Smooth muscle cell (in vitro differentiated cells): Measurements from ENCODE around the gene SLC10A6. TPM values are rescaled to one million over a fixed set of nuclear protein-coding genes. Genes with fewer than 3 reads are reported as not detected.
A peak's percentile ranks its signal among the peaks of the same experiment; 100 is the strongest.

ENCODE experiments used
- DNase-seq: peaks from one replicate; lab custom pipeline; 2025; ENCODE audit not compliant: unreplicated experiment; lab: John Stamatoyannopoulos, UW
- H2AFZ ChIP-seq: fragments of 200-600 bp; sonication (generic); 2 replicates; pipeline ENCODE4 v1.6.0; 2016; ENCODE audit warnings: antibody characterized with exemption, low read depth, mild to moderate bottlenecking
- H3F3A ChIP-seq: fragments of 200-600 bp; sonication (generic); 2 replicates; pipeline ENCODE4 v1.6.0; 2017; ENCODE audit warnings: antibody characterized with exemption, low read depth
- H3K27ac ChIP-seq: fragments of 200-600 bp; sonication (generic); 2 replicates; pipeline ENCODE4 v1.5.1; 2016; ENCODE audit warnings: low read depth, mild to moderate bottlenecking
- H3K27me3 ChIP-seq: fragments of 200-600 bp; sonication (generic); 2 replicates; pipeline ENCODE4 v1.6.1; 2016; ENCODE audit warnings: low read depth, mild to moderate bottlenecking
- H3K36me3 ChIP-seq: fragments of 200-600 bp; sonication (generic); 2 replicates; pipeline ENCODE4 v1.5.1; 2016; ENCODE audit warnings: low read depth
- H3K4me1 ChIP-seq: fragments of 200-600 bp; sonication (generic); 2 replicates; pipeline ENCODE4 v1.5.1; 2016; ENCODE audit warnings: low read depth
- H3K4me2 ChIP-seq: fragments of 200-600 bp; sonication (generic); 2 replicates; pipeline ENCODE4 v1.6.0; 2016; ENCODE audit warnings: mild to moderate bottlenecking
- H3K4me3 ChIP-seq: fragments of 200-600 bp; sonication (generic); 2 replicates; pipeline ENCODE4 v1.5.1; 2016; ENCODE audit warnings: mild to moderate bottlenecking
- H3K79me2 ChIP-seq: fragments of 200-600 bp; sonication (generic); 2 replicates; pipeline ENCODE4 v1.6.0; 2016; ENCODE audit warnings: low read depth, mild to moderate bottlenecking
- H3K9ac ChIP-seq: fragments of 200-600 bp; sonication (generic); 2 replicates; pipeline ENCODE4 v1.6.0; 2016; ENCODE audit warnings: low read depth
- H3K9me3 ChIP-seq: fragments of 200-600 bp; sonication (generic); replicated peaks from 2 replicates; pipeline ENCODE4 v1.5.1; 2016; ENCODE audit warnings: low read depth
- H4K20me1 ChIP-seq: fragments of 200-600 bp; sonication (generic); 2 replicates; pipeline ENCODE4 v1.6.0; 2016; ENCODE audit warnings: low read depth
- CTCF ChIP-seq: fragments of 200-600 bp; sonication (generic); IDR thresholded peaks from 2 replicates; pipeline ENCODE4 v1.5.1; 2017; ENCODE audit warnings: borderline replicate concordance, mild to moderate bottlenecking, antibody characterized with exemption; ENCODE audit not compliant: insufficient read depth, poor library complexity, severe bottlenecking
- WGBS: methylation state at CpG from one replicate; pipeline ENCODE4 v1.1.7; 2016; ENCODE audit warnings: low lambda C conversion rate; 5-methylcytosine and 5-hydroxymethylcytosine counted together
- polyA plus RNA-seq: library from polyadenylated mRNA; unstranded; fragments of >200 nt; fragmentation: Nextera tagmentation; extraction: Ambion mirVana; gene quantifications from 2 replicates; pipeline ENCODE4 v1.2.1, GENCODE V29; 2016
- total RNA-seq: library from RNA; depleted of rRNA; stranded (reverse); fragments of >200 nt; gene quantifications from 2 replicates; pipeline ENCODE4 v1.2.3, GENCODE V29; 2014

Gene SLC10A6
- total and polyA plus RNA-seq, 2 experiments from 2014 or later: 1.4 TPM; not detected in 1

GRCh38 chr4:86791126-86791525, 58.1 kb downstream of the SLC10A6 start:
- Histone ChIP-seq H3K27me3 (no peaks in the 10 kb centered on the region), H3K4me1 (no peaks in the 10 kb centered on the region), H3K4me3 (no peak overlapping the region), H3K9ac (no peak overlapping the region), H3K36me3 (peaks cover 31% of the 10 kb centered on the region), H3K79me2 (no peaks in the 10 kb centered on the region), H2AFZ (no peak overlapping the region), H4K20me1 (no peaks in the 10 kb centered on the region), H3K4me2 (no peak overlapping the region), H3K9me3 (no peaks in the 10 kb centered on the region), H3F3A (no peaks in the 10 kb centered on the region), H3K27ac (no peak overlapping the region)
- 95% methylated on average over 8 of the region's 8 CpGs for WGBS
- no peak for DNase-seq
- no peak for TF ChIP-seq CTCF

GRCh38 chr4:86788826-86789225, 60.4 kb downstream of the SLC10A6 start:
- DNase-seq: no peak
- Histone ChIP-seq H3K27me3 (no peaks in the 10 kb centered on the region), H3K4me2 (no peak overlapping the region), H3K4me1 (no peaks in the 10 kb centered on the region), H3K79me2 (no peaks in the 10 kb centered on the region), H3F3A (no peaks in the 10 kb centered on the region), H3K27ac (no peak overlapping the region), H4K20me1 (no peaks in the 10 kb centered on the region), H2AFZ (no peak overlapping the region), H3K9me3 (no peaks in the 10 kb centered on the region), H3K9ac (no peak overlapping the region), H3K4me3 (no peak overlapping the region), H3K36me3 (peaks cover 39% of the 10 kb centered on the region)
- TF ChIP-seq CTCF: no peak
- 44% methylated on average over 2 of the region's 2 CpGs for WGBS

- peak overlapping the region; percentile 89 for H3K27ac ChIP-seq
- H3F3A ChIP-seq: peaks cover 7% of the 10 kb centered on the region
- H3K27me3 ChIP-seq: no peaks in the 10 kb centered on the region
- H3K9me3 ChIP-seq: no peaks in the 10 kb centered on the region
- peak overlapping the region; percentile 61 for H3K4me2 ChIP-seq
- H3K79me2 ChIP-seq: no peaks in the 10 kb centered on the region
- H3K36me3 ChIP-seq: peaks cover 4% of the 10 kb centered on the region
- peak overlapping the region; percentile 69 for H3K9ac ChIP-seq
- H3K4me1 ChIP-seq: peaks cover 11% of the 10 kb centered on the region
- TF ChIP-seq CTCF: no peak
- H3K4me3 ChIP-seq: no peak overlapping the region
- DNase-seq: no peak
- 18% methylated on average over 4 of the region's 4 CpGs for WGBS
- H2AFZ ChIP-seq: no peak overlapping the region
- no peaks in the 10 kb centered on the region for H4K20me1 ChIP-seq
These were observed 71.0 kb downstream of the SLC10A6 start for GRCh38 chr4:86778175-86778574.

- no peaks in the 10 kb centered on the region for H3K9me3 ChIP-seq
- no peak overlapping the region for H3K4me2 ChIP-seq
- H3K27me3 ChIP-seq: no peaks in the 10 kb centered on the region
- no peak overlapping the region for H2AFZ ChIP-seq
- H3F3A ChIP-seq: peaks cover 11% of the 10 kb centered on the region
- H3K27ac ChIP-seq: peak overlapping the region; percentile 76
- H3K4me3 ChIP-seq: no peak overlapping the region
- no peak for TF ChIP-seq CTCF
- peaks cover 11% of the 10 kb centered on the region for H3K4me1 ChIP-seq
- H3K79me2 ChIP-seq: no peaks in the 10 kb centered on the region
- no peak for DNase-seq
- H4K20me1 ChIP-seq: no peaks in the 10 kb centered on the region
- no peak overlapping the region for H3K9ac ChIP-seq
- WGBS: 59% methylated on average over 4 of the region's 4 CpGs
- peaks cover 12% of the 10 kb centered on the region for H3K36me3 ChIP-seq
These were observed 74.1 kb downstream of the SLC10A6 start for GRCh38 chr4:86775061-86775460.
